Stimulated activated CD4-positive, alpha-beta T cell treated with anti-CD3 and anti-CD28 coated beads, Interleukin-2, amount 100 ng/mL, for 24 hours (primary cell): ENCODE results near the gene RABAC1.
"Not testable (repeated sequence)": the region's sequence is repeated elsewhere in the genome, so short reads cannot be mapped to it uniquely, and the experiment has no call there.

Experiments used
- DNase-seq, 2 donors: peaks; one replicate each; pipeline ENCODE4 v3.0.0-alpha.2; 2020

The RABAC1 gene

GRCh38 chr19:41944336-41944735 lies 14.8 kb downstream of the RABAC1 start:
- DNase-seq = no peak

- no peak for DNase-seq
These were observed 17.5 kb downstream of the RABAC1 start for GRCh38 chr19:41941410-41942202.

DNA sequence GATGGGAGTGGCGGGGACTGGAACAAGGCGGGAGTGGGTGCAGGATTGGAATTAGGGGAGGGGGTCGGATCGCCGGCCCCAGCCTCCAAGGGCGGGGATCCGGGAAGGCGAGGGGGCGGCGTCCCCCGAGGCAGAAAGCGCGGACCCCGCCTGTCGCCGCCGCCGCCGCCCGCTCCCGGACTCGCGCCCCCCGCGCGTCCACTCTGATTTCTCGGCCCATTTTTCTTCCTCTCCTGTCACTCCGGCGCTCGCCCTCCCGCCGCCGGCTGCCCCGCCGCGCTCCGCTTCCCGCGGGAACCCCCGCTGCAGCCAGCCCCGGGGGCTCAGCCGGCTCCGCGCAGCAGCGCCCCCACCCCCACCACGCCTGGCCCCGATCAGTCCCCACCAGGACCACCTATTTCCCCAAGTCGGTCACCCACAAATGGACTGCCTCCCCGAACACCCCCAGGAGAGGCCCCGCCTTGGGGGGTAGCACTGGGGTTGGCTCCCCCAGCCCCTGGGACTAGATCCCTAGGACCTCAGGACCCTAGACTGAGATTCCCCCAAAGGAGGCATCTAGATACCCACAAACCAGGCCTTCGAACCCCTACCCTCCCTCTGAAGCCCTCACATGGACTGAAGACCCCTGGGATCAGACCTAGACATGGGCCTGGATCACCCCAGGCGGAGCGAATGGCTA lies 18.3 kb downstream of the RABAC1 start:
- no peak for DNase-seq

GRCh38 chr19:41939861-41940730 lies 19.0 kb downstream of the RABAC1 start:
- DNase-seq = peak; percentile 57 to 58

- DNase-seq = not testable (repeated sequence)
These were observed 19.9 kb downstream of the RABAC1 start for GRCh38 chr19:41939209-41939608.

GRCh38 chr19:41937525-41938468 lies 21.3 kb downstream of the RABAC1 start:
- DNase-seq = no peak

GRCh38 chr19:41936961-41937360 lies 22.2 kb downstream of the RABAC1 start:
- DNase-seq = no peak

DNA sequence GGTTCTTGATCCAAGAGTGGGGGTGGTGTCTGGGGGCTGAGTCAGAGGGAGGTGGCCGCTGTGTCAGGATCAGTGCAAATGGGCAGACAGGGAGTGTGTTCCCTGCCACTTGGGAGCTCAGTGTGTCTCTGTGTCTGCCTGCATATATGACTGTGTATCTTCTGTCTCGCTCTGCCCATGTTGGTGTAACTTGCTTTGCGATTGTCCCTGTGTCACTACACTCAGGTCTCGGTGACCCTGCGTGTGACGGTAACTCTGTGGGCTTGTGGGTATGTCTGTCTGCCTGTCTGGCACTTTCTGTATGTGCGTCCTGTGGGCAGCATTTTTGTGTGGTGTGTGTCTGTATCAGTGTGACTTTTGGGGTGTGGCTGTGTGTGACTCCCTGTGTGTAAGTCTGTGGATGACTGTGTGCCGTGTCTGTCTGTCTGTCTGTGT lies 22.7 kb downstream of the RABAC1 start:
- peak in 1 of 2 donors; percentile 56 for DNase-seq

DNA sequence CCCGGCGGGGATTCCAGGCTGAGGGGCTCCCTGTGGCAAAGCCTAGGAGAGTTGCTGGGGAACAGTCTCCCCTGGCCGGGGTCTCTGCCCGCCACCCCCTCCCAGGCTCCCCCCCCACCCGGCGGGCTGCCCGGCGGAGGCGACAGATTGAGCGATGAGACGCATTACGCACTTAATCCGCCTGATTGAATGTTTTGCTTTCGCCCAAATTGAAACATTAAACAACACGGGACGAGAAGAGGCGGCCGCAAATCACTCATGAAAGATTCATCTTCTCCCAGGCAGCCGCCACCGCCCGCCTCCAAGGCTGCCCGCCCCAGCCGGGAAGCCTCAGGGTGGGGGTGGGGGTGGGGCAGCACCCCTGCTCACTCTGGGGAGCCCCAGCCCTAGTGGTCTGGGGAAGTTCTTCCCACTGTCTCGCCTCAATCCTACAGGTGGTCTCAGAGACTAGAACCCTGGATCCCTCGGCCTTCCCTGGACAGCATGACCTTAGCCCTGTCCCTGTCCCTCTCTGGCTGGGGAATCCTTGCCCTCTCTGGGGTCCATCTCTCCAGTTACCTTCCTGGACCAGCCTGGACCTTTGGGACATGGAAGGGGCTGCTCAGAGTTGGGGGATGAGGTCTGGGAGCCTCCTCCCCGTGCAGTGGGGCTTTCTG lies 23.2 kb downstream of the RABAC1 start:
- no peak for DNase-seq

GRCh38 chr19:41934849-41935374 lies 24.2 kb downstream of the RABAC1 start:
- DNase-seq = peak; percentile 76 to 86

DNA sequence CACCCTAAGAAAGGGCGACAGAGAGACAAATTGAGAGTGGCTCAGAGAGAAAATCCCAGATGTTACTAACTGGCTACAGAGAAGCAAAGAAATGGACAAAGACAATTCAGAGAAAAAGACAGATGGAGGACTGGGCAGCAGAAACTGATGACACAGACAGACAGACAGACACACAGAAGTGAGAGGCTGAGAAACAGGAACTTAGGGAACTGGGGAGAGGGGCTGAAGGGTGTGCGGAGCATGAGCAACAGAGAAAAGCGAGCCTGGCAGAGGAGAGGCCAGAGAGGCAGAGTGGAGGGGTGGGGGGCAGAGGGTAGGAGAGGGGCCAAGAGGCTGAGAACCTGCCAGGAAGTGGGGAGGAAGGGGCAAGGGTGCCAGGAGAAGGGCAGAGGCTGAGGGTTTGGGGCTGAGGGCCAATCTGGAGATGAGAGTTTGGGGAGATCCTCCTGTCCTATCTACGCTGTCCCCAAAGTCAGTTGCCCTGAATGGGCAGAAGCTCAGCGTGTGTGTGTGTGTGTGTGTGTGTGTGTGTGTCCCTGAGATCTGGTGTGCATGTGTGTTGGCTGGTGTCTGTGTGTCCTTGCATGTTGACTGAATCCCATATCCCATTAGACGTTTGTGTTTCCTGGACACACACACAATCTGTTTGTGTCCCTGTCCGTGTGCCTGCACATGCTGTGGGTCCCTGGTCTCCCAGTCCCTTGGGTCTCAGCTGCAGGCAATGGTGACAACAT lies 25.3 kb downstream of the RABAC1 start:
- no peak for DNase-seq

DNA sequence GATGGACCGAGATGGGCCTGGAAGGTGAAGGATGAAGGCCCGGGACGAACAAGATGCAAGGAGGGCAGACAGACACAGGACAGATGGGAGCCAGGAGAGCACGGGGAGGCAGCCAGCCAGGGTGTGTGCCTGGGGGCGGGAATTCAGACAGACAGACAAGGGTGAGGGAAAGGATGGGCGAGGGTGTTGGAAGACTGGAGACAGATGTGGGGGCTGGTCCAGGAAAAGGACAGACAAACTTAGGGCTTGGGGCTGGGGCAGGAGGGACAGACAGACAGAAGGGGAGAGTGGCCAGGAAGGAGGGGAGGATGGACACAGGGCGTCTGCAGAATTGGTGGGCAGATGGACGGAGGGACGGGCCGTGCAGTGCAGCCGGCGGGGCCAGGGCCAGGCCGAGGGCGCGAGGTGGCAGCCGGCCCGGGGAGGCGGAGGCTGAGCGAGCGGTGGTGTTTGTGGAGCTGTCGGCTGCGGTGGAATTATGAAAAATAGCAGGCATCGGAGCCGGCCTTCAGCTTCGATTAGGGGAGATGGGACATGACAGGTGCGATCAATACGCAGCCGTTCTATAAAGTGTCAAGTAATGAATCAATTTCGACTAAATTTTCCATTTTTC lies 26.3 kb downstream of the RABAC1 start:
- no peak for DNase-seq

DNA sequence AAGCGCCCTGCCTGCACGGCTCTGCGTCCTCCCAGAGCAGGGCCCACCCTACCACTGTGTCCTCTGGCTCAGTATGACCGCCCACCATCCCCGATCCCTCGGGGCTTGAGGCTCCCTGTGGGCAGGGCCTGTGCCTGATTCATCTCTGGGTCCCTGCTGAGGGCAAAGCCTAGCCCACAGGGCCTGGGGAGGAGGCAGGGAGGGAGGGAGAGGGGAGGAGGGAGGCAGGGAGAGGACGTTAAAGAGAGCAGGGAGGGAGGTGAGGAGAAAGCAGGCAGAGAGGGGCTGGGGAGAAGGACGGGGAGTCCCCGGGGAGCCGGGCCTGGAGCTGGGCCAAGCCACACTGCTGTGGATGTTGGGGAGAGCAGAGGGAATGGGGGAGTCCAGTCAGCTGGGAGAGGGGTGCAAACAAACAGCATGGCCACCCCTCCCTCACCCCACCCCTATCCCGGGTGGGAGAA lies 26.8 kb downstream of the RABAC1 start:
- no peak for DNase-seq

- DNase-seq = no peak
These were observed 28.1 kb downstream of the RABAC1 start for GRCh38 chr19:41930926-41931592.

DNA sequence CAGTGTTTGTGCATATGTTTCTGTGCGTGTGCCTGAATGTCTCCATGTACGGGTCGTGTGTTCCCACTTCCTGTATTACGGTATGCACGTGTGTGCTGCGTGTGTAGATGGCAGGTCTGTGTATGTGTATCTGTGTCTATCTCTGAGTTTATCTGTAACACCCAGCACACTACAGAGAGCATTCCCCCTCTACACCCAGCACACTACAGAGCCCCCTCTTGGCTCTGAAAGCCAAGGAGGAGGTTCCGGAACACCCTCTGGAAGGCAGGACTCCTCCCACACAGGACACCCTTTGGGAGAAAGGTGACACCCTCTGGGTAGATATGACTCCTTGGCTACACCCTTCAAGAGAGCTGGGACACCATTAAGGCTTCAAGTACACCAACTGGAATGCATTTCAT lies 28.8 kb downstream of the RABAC1 start:
- DNase-seq = no peak

DNA sequence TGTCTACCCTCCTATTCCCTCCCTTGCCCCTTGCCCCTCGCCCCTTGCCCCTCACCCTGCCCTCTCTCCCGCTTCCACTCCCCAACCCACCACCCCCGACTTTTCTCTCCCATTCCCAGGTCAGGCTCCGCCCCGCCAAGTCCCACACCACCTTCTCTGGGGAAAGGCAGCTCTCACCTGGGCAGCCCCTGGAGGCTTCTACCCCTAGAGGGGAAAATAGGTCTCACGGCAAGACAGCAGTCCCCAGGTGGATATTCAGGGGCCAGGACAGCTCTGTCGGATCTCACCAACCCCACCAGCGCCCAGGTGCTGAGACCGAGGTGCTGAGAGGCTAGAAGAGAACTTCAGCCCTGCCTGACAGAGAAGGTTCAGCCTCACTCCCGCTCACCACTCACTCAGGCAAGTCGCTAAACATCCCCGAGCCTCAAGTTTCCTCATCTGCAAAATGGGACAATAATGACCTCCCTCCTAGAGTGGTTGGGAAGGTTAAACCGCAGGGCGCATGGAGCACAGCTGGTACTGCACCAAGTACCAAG lies 29.5 kb downstream of the RABAC1 start:
- DNase-seq = no peak

- DNase-seq = no peak
These were observed 30.2 kb downstream of the RABAC1 start for GRCh38 chr19:41928754-41929535.

GRCh38 chr19:41928221-41928683 lies 30.9 kb downstream of the RABAC1 start, which contains the start of gene ERFL:
ERFL (minus strand) TSS chr19:41928449; CDS start chr19:41912919, 15,530 bp downstream.
- DNase-seq = peak in 1 of 2 donors; percentile 48
